Suprapubic skin (tissue), 4 donors: ENCODE results near the gene PPP6R2.
"Not testable (repeated sequence)": the region's sequence is repeated elsewhere in the genome, so short reads cannot be mapped to it uniquely, and the experiment has no call there.

Source experiments
- POLR2A ChIP-seq, 2 donors: fragments of 450-650 bp; IDR thresholded peaks; one replicate each; pipeline ENCODE4 v1.6.1; 2017; ENCODE audit warnings: antibody characterized with exemption in 2 of 2, mild to moderate bottlenecking in 2 of 2, moderate library complexity in 2 of 2
- POLR2AphosphoS5 ChIP-seq, 3 donors: sonication (generic); formaldehyde crosslinking; IDR thresholded peaks; one replicate each; pipeline ENCODE4 v1.6.1; 2017; ENCODE audit warnings: antibody characterized with exemption in 3 of 3

GRCh38 chr22:50408954-50409353 lies 65.8 kb downstream of the PPP6R2 start:
- not testable (repeated sequence) for TF ChIP-seq POLR2AphosphoS5, POLR2A (IDR thresholded peaks at IDR 0.05)
